Fibroblast of villous mesenchyme (primary cell): Measurements from ENCODE around the gene POLR1B. TPM values are rescaled to one million over a fixed set of nuclear protein-coding genes. Genes with fewer than 3 reads are reported as not detected.

Source experiments
- DNase-seq: peaks from one replicate; pipeline ENCODE4 v3.0.0-alpha.2; 2010; ENCODE audit warnings: low read depth
- H3K4me3 ChIP-seq: 2 replicates; pipeline ENCODE4 v1.5.1; 2011; ENCODE audit warnings: low read depth, mild to moderate bottlenecking, low read length
- CTCF ChIP-seq: IDR thresholded peaks from 2 replicates; pipeline ENCODE4 v1.5.1; 2012; ENCODE audit warnings: low read depth, mild to moderate bottlenecking, low read length; ENCODE audit not compliant: insufficient read depth
- total RNA-seq: library from RNA; depleted of rRNA; stranded (reverse); fragments of >200 nt; gene quantifications from 2 replicates; pipeline ENCODE4 v1.2.3, GENCODE V29; 2012

POLR1B gene
- total RNA-seq, 1 donor = 16.0 TPM

GRCh38 chr2:112585400-112585799, 43.1 kb downstream of the POLR1B start:
- peak overlapping the region; percentile 63 for H3K4me3 ChIP-seq
- no peak for TF ChIP-seq CTCF
- DNase-seq = no peak

- no peak for DNase-seq
- no peak overlapping the region for H3K4me3 ChIP-seq
- TF ChIP-seq CTCF = no peak
Measured at GRCh38 chr2:112585873-112586464, 43.7 kb downstream of the POLR1B start.

GRCh38 chr2:112588611-112589045, 46.4 kb downstream of the POLR1B start:
- TF ChIP-seq CTCF = no peak
- H3K4me3 ChIP-seq = no peak overlapping the region
- peak; percentile 9 for DNase-seq

GRCh38 chr2:112591413-112591812, 49.1 kb downstream of the POLR1B start:
- H3K4me3 ChIP-seq = no peak overlapping the region
- no peak for TF ChIP-seq CTCF
- no peak for DNase-seq

- TF ChIP-seq CTCF = no peak
- H3K4me3 ChIP-seq = no peak overlapping the region
- no peak for DNase-seq
Measured at GRCh38 chr2:112593736-112594135, 51.5 kb downstream of the POLR1B start.

GRCh38 chr2:112597537-112598322, 55.5 kb downstream of the POLR1B start:
- DNase-seq = no peak

More at GRCh38 chr2:112597537-112598322, 55.5 kb downstream of the POLR1B start:
- no peak overlapping the region for H3K4me3 ChIP-seq
- TF ChIP-seq CTCF = no peak
